ENCODE data around the gene RSPH10B2.
"Not testable (repeated sequence)": the region's sequence is repeated elsewhere in the genome, so short reads cannot be mapped to it uniquely, and the experiment has no call there.

Gene RSPH10B2

GRCh38 chr7:6781581-6781980, 27.7 kb downstream of the RSPH10B2 start:
- H3K9me3 ChIP-seq (ENCODE audit: control insufficient read depth in 5 of 5, low read length in 5 of 5); H3K9ac ChIP-seq (ENCODE audit: low read length in 5 of 5); H3K4me3 ChIP-seq (ENCODE audit: low read depth in 1 of 5, low read length in 5 of 5); H3K36me3 ChIP-seq (ENCODE audit: control insufficient read depth in 5 of 5, insufficient read depth in 5 of 5, low read length in 5 of 5); H3K4me1 ChIP-seq (ENCODE audit: control insufficient read depth in 5 of 5, insufficient read depth in 5 of 5, low read length in 5 of 5); H3K27ac ChIP-seq (ENCODE audit: low read depth, low read length); H3K27me3 ChIP-seq (ENCODE audit: control insufficient read depth in 5 of 5, insufficient read depth in 4 of 5, low read length in 5 of 5): not testable (repeated sequence)

- not testable (repeated sequence) for H3K36me3 ChIP-seq (ENCODE audit: control insufficient read depth in 5 of 5, insufficient read depth in 5 of 5, low read length in 5 of 5); H3K27ac ChIP-seq (ENCODE audit: low read depth, low read length); H3K9me3 ChIP-seq (ENCODE audit: control insufficient read depth in 5 of 5, low read length in 5 of 5); H3K4me3 ChIP-seq (ENCODE audit: low read depth in 1 of 5, low read length in 5 of 5); H3K9ac ChIP-seq (ENCODE audit: low read length in 5 of 5); H3K27me3 ChIP-seq (ENCODE audit: control insufficient read depth in 5 of 5, insufficient read depth in 4 of 5, low read length in 5 of 5); H3K4me1 ChIP-seq (ENCODE audit: control insufficient read depth in 5 of 5, insufficient read depth in 5 of 5, low read length in 5 of 5)
These were observed 35.5 kb downstream of the RSPH10B2 start for GRCh38 chr7:6789353-6789752.

GRCh38 chr7:6792113-6792872, 38.4 kb downstream of the RSPH10B2 start:
- H3K27me3 ChIP-seq (ENCODE audit: control insufficient read depth in 5 of 5, insufficient read depth in 4 of 5, low read length in 5 of 5); H3K36me3 ChIP-seq (ENCODE audit: control insufficient read depth in 5 of 5, insufficient read depth in 5 of 5, low read length in 5 of 5): not testable (repeated sequence)

GRCh38 chr7:6794276-6794675, 40.4 kb downstream of the RSPH10B2 start:
- H3K27ac ChIP-seq (ENCODE audit: low read depth, low read length); H3K4me3 ChIP-seq (ENCODE audit: low read depth in 1 of 5, low read length in 5 of 5): not testable (repeated sequence)

More at GRCh38 chr7:6792113-6792872, 38.4 kb downstream of the RSPH10B2 start:
- H3K9me3 ChIP-seq (ENCODE audit: control insufficient read depth in 5 of 5, low read length in 5 of 5); H3K4me1 ChIP-seq (ENCODE audit: control insufficient read depth in 5 of 5, insufficient read depth in 5 of 5, low read length in 5 of 5); H3K27ac ChIP-seq (ENCODE audit: low read depth, low read length); H3K4me3 ChIP-seq (ENCODE audit: low read depth in 1 of 5, low read length in 5 of 5); H3K9ac ChIP-seq (ENCODE audit: low read length in 5 of 5): not testable (repeated sequence)

GRCh38 chr7:6797218-6797617, 43.3 kb downstream of the RSPH10B2 start:
- not testable (repeated sequence) for H3K4me3 ChIP-seq (ENCODE audit: low read depth in 1 of 5, low read length in 5 of 5); H3K4me1 ChIP-seq (ENCODE audit: control insufficient read depth in 5 of 5, insufficient read depth in 5 of 5, low read length in 5 of 5); H3K9ac ChIP-seq (ENCODE audit: low read length in 5 of 5); H3K9me3 ChIP-seq (ENCODE audit: control insufficient read depth in 5 of 5, low read length in 5 of 5); H3K27me3 ChIP-seq (ENCODE audit: control insufficient read depth in 5 of 5, insufficient read depth in 4 of 5, low read length in 5 of 5); H3K36me3 ChIP-seq (ENCODE audit: control insufficient read depth in 5 of 5, insufficient read depth in 5 of 5, low read length in 5 of 5); H3K27ac ChIP-seq (ENCODE audit: low read depth, low read length)

More at GRCh38 chr7:6794276-6794675, 40.4 kb downstream of the RSPH10B2 start:
- not testable (repeated sequence) for H3K36me3 ChIP-seq (ENCODE audit: control insufficient read depth in 5 of 5, insufficient read depth in 5 of 5, low read length in 5 of 5); H3K9ac ChIP-seq (ENCODE audit: low read length in 5 of 5); H3K9me3 ChIP-seq (ENCODE audit: control insufficient read depth in 5 of 5, low read length in 5 of 5); H3K27me3 ChIP-seq (ENCODE audit: control insufficient read depth in 5 of 5, insufficient read depth in 4 of 5, low read length in 5 of 5); H3K4me1 ChIP-seq (ENCODE audit: control insufficient read depth in 5 of 5, insufficient read depth in 5 of 5, low read length in 5 of 5)

GRCh38 chr7:6798047-6798446, 44.1 kb downstream of the RSPH10B2 start:
- not testable (repeated sequence) for H3K9me3 ChIP-seq (ENCODE audit: control insufficient read depth in 5 of 5, low read length in 5 of 5); H3K36me3 ChIP-seq (ENCODE audit: control insufficient read depth in 5 of 5, insufficient read depth in 5 of 5, low read length in 5 of 5); H3K4me3 ChIP-seq (ENCODE audit: low read depth in 1 of 5, low read length in 5 of 5); H3K4me1 ChIP-seq (ENCODE audit: control insufficient read depth in 5 of 5, insufficient read depth in 5 of 5, low read length in 5 of 5); H3K27ac ChIP-seq (ENCODE audit: low read depth, low read length); H3K9ac ChIP-seq (ENCODE audit: low read length in 5 of 5); H3K27me3 ChIP-seq (ENCODE audit: control insufficient read depth in 5 of 5, insufficient read depth in 4 of 5, low read length in 5 of 5)

- not testable (repeated sequence) for H3K4me3 ChIP-seq (ENCODE audit: low read depth in 1 of 5, low read length in 5 of 5); H3K27me3 ChIP-seq (ENCODE audit: control insufficient read depth in 5 of 5, insufficient read depth in 4 of 5, low read length in 5 of 5); H3K9me3 ChIP-seq (ENCODE audit: control insufficient read depth in 5 of 5, low read length in 5 of 5); H3K4me1 ChIP-seq (ENCODE audit: control insufficient read depth in 5 of 5, insufficient read depth in 5 of 5, low read length in 5 of 5); H3K27ac ChIP-seq (ENCODE audit: low read depth, low read length); H3K9ac ChIP-seq (ENCODE audit: low read length in 5 of 5); H3K36me3 ChIP-seq (ENCODE audit: control insufficient read depth in 5 of 5, insufficient read depth in 5 of 5, low read length in 5 of 5)
These were observed 46.0 kb downstream of the RSPH10B2 start for GRCh38 chr7:6799887-6800286.

- not testable (repeated sequence) for H3K27me3 ChIP-seq (ENCODE audit: control insufficient read depth in 5 of 5, insufficient read depth in 4 of 5, low read length in 5 of 5); H3K9me3 ChIP-seq (ENCODE audit: control insufficient read depth in 5 of 5, low read length in 5 of 5); H3K9ac ChIP-seq (ENCODE audit: low read length in 5 of 5); H3K36me3 ChIP-seq (ENCODE audit: control insufficient read depth in 5 of 5, insufficient read depth in 5 of 5, low read length in 5 of 5); H3K4me1 ChIP-seq (ENCODE audit: control insufficient read depth in 5 of 5, insufficient read depth in 5 of 5, low read length in 5 of 5); H3K4me3 ChIP-seq (ENCODE audit: low read depth in 1 of 5, low read length in 5 of 5); H3K27ac ChIP-seq (ENCODE audit: low read depth, low read length)
These were observed 46.4 kb downstream of the RSPH10B2 start for GRCh38 chr7:6800331-6800730.

- H3K27me3 ChIP-seq (ENCODE audit: control insufficient read depth in 5 of 5, insufficient read depth in 4 of 5, low read length in 5 of 5); H3K4me1 ChIP-seq (ENCODE audit: control insufficient read depth in 5 of 5, insufficient read depth in 5 of 5, low read length in 5 of 5); H3K27ac ChIP-seq (ENCODE audit: low read depth, low read length); H3K9ac ChIP-seq (ENCODE audit: low read length in 5 of 5); H3K9me3 ChIP-seq (ENCODE audit: control insufficient read depth in 5 of 5, low read length in 5 of 5); H3K4me3 ChIP-seq (ENCODE audit: low read depth in 1 of 5, low read length in 5 of 5): not testable (repeated sequence)
- peaks cover 0 to 12% (median 0%) of the 10 kb centered on the region in 5 donors for H3K36me3 ChIP-seq (ENCODE audit: control insufficient read depth in 5 of 5, insufficient read depth in 5 of 5, low read length in 5 of 5)
These were observed 53.6 kb downstream of the RSPH10B2 start for GRCh38 chr7:6807393-6807918.

- H3K36me3 ChIP-seq (ENCODE audit: control insufficient read depth in 5 of 5, insufficient read depth in 5 of 5, low read length in 5 of 5), result peaks cover 0 to 12% (median 0%) of the 10 kb centered on the region in 5 donors
- not testable (repeated sequence) for H3K9ac ChIP-seq (ENCODE audit: low read length in 5 of 5); H3K27ac ChIP-seq (ENCODE audit: low read depth, low read length); H3K9me3 ChIP-seq (ENCODE audit: control insufficient read depth in 5 of 5, low read length in 5 of 5); H3K27me3 ChIP-seq (ENCODE audit: control insufficient read depth in 5 of 5, insufficient read depth in 4 of 5, low read length in 5 of 5); H3K4me1 ChIP-seq (ENCODE audit: control insufficient read depth in 5 of 5, insufficient read depth in 5 of 5, low read length in 5 of 5); H3K4me3 ChIP-seq (ENCODE audit: low read depth in 1 of 5, low read length in 5 of 5)
These were observed 54.1 kb downstream of the RSPH10B2 start for GRCh38 chr7:6807959-6808358.

All from subcutaneous abdominal adipose tissue (tissue), 5 donors.